HG03460 (cell line): ENCODE measurements around the gene SPA17.

Source experiments
- ATAC-seq: cut with Tn5 transposase; IDR thresholded peaks from one replicate; pipeline ENCODE4 v1.9.1; 2021; ENCODE audit not compliant: unreplicated experiment

Gene SPA17

GRCh38 chr11:124673333-124674167 lies at the start of gene SPA17, which contains the start of gene SIAE:
SPA17 (plus strand) TSS chr11:124673904; CDS start chr11:124675265, 1,361 bp downstream.
SIAE (minus strand) TSS chr11:124673739; CDS start chr11:124673708, 31 bp downstream.
- peak; percentile 87 for ATAC-seq

GRCh38 chr11:124625504-124626168 lies 48.1 kb upstream of the SPA17 start:
- ATAC-seq = no peak

DNA sequence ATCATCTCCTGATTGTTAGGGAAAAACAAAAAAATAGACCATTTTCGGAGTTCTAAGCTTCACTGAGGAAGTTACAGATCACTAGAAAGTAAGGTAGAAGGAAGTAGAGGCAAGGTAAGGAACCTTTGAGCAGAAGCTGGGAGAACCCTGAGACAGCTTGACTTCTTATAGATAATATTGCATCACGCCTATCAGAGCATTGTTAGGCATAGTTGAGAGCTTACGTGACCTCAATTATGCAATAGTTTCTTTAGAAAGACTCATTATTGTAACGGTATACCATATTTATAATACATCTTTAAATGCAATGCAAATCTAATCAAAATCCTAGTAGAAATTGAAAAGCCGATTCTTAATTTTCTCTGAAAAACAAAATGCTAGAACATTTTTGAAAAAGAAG lies 46.2 kb upstream of the SPA17 start:
- no peak for ATAC-seq

DNA sequence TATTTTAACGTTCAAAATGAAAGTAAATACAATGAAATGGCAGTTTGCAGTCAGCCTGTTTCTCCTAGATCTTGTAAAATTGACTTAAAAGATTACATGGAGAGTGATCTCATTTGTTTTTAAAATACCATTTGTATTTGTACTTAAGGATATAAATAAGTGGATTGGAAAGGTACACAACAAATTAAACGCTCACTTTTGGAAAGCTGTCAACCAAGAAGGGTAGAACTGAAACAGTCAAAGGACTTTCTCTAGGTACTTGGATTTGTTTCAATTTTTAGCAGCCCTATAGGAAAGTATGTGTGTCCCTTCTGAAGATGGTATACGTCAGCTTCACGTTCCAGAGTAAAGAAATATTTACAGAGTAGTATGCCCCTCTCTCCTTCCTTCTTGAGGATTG lies 43.7 kb upstream of the SPA17 start:
- ATAC-seq = no peak

DNA sequence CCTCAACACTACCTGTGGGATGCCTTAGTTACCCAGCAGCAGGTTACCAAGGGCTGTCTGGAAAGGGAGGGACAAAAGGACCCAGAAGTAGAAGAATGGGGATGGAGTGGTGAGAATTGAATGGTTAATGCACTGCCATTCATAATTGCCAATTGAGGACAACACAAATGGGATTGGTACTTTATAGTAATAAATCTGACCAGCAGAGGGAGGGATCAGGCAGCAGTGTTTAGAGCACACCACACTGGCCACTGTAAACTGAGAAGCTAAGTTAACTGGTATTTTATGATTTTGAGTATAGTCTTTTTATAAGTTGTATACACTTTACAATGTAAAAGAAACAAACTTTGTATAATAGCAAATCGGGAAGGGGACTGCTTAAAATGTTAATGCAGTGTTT lies 40.3 kb upstream of the SPA17 start:
- ATAC-seq = no peak

GRCh38 chr11:124635932-124636331 lies 37.8 kb upstream of the SPA17 start:
- ATAC-seq = no peak

GRCh38 chr11:124638500-124638899 lies 35.2 kb upstream of the SPA17 start:
- ATAC-seq = no peak

DNA sequence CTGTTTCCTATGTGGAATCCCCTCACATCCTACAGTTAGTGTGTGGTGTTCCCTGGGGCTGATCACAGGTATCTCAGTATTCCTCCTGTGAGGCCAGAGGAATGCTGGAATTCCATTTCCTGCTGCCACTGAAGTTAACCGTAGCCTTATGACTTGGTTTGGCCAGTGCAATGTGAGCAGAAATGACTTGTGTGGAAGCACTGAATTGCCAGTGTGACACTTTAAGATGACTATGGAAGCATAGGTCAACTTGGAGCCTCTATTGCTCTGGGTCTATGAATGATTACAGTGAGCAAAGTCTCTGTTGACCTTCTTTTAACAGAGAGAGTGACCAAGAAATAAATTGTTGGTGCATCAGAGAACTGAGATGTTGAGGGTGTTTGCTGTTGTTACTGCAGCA lies 34.5 kb upstream of the SPA17 start:
- no peak for ATAC-seq

DNA sequence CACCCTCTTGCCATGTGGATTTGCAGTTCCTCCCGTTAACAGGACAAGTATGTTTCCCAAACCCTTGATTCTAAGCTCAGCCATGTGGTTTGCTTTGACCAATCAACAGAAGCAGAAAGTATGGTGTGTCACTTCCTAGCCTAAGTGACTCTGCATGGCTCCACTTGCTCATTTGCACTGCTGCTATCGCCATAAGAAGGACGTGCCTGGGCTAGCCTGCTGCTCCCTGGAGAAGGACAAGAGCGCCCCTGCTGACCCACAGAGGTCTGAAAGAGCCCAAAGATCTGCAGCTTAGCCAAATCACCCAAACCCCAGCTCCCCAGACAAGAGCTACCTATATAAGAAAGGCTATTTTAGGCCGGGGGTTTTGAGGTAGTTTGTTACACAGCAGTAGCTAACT lies 33.0 kb upstream of the SPA17 start:
- no peak for ATAC-seq

DNA sequence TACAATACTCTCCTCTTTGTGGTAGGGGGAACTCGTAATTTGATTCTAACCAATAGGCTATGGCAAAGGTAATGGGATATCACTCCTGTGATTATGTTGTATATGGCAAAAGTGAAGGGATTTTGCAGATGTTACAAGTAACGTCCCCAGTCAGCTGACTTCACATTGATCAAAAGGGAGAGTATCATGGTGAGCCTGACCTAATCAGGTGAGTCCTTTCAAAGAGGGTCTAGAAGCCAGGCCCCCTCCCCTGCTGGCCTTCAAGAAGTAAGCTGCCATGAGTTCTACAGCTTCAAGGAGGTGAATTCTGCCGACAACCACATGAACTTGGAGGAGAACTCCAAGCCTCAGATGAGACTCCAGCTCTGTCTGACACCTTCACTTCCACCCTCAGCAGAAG lies 31.1 kb upstream of the SPA17 start:
- no peak for ATAC-seq

GRCh38 chr11:124643042-124643604 lies 30.6 kb upstream of the SPA17 start:
- ATAC-seq = no peak

- ATAC-seq = no peak
Observed at GRCh38 chr11:124643605-124644425, 29.9 kb upstream of the SPA17 start.

DNA sequence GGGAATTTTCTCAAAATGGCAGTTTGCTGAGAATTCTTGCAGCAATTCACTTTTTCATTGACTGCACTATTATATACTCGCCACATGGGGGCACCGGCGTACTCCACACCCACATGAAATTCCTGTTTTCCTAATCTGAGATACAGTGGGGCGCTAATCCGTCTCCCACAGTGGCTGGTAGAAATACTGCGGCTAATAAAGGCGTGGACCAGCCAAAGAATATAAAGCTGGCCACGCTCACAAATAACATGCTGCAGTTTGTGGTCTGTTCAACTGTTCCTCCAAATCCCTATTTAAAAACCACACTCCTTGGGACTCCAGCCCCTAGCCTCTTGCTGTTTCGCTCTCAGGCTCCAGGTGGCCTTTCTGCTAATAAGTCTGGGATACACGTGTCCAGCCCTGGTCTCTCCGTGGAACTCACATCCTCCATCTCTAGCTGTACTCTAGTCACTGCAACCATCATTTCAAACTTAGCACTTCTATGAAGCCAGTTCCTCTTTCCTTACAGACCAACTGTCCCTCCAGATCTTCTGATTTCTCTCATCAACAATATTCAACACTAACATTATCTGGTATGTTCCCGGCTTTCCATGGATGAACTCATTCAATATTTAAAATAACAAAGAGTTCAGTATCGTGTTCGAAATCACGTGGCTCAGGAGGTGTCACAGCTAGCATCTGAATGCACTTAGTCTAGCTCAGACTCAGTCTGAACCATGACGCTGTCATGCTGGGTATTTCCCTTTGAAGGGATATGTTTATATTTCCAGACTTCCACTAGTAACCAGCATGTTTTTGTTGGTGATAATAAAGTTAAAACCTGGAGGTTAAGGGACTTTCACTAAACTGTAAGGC lies 29.1 kb upstream of the SPA17 start:
- ATAC-seq = peak; percentile 54

GRCh38 chr11:124646148-124646547 lies 27.6 kb upstream of the SPA17 start:
- ATAC-seq = no peak

GRCh38 chr11:124648610-124649009 lies 25.1 kb upstream of the SPA17 start:
- ATAC-seq = no peak

DNA sequence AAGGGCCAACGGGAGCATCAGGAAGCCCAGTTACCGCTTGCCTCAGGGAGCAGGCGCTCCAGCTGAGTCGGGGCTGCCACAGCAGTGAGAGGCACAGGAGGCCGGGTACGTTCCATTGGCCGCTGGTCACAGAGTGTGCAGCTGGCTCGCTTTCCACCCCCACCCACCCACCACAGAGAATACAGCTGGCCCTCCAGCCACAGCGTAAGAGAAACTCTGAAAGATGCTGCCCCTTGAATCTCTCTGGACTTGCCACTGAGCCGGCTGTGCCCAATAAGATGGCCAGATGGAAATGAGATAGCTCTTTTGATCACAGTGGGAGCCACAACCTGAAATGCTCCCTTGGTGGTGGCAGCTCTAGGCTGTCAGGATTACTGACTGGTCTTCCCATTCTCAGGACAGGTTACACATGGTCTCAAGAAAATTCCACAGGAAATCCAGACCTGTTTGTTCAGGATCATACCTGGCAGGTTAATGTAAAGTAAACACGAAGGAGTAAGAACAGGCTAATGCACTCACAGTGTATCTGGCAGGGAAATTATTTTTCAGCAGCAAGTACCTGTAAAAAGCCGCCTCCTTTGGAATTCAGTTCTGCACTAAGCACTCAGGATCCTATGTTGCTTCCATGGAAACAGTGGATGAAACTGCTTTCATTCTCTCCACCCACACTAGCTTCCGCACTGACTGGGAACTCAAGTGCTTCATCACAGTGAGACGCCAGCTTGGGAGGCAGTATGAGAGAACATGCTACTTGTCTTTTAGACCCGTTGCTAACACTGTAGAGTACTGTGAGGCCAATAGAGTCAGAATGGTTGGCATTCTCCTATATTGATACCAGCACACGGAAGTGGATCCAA lies 16.7 kb upstream of the SPA17 start:
- no peak for ATAC-seq

GRCh38 chr11:124657904-124658303 lies 15.8 kb upstream of the SPA17 start:
- ATAC-seq = no peak

DNA sequence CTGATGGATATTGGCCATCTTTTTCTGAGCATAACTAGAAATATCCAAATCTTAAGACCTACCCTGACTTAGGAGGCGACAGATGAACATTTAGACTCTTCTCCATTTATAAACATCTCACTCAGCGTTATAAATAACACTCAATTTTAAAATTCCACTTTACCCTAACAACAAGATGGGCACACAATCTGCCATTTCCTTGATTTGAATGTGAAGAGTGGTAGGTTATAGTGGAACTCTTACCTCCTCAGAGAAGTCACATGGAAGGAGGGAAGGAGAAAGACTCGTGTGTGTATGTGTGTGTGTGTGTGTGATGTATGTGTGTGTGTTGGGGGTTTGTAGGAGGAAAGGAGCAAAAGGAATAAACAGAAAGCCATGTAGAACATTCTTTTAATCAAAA lies 15.2 kb upstream of the SPA17 start:
- ATAC-seq = no peak

- no peak for ATAC-seq
Observed at GRCh38 chr11:124658986-124659385, 14.7 kb upstream of the SPA17 start.
